HL-60 (cell line): Measurements from ENCODE around the gene WDR59.

Experiments used
- POLR2AphosphoS5 ChIP-seq: IDR thresholded peaks from 2 replicates; pipeline ENCODE4 v1.6.1; 2012; ENCODE audit warnings: low read depth
- TF ChIP-seq, protein P1 (sequence below): IDR thresholded peaks from one replicate; pipeline ENCODE4 v1.5.1; 2011; ENCODE audit warnings: low read length, control low read depth, inconsistent platforms; ENCODE audit not compliant: insufficient read depth

- no peak for TF ChIP-seq POLR2AphosphoS5
- TF ChIP-seq, protein P1, sequence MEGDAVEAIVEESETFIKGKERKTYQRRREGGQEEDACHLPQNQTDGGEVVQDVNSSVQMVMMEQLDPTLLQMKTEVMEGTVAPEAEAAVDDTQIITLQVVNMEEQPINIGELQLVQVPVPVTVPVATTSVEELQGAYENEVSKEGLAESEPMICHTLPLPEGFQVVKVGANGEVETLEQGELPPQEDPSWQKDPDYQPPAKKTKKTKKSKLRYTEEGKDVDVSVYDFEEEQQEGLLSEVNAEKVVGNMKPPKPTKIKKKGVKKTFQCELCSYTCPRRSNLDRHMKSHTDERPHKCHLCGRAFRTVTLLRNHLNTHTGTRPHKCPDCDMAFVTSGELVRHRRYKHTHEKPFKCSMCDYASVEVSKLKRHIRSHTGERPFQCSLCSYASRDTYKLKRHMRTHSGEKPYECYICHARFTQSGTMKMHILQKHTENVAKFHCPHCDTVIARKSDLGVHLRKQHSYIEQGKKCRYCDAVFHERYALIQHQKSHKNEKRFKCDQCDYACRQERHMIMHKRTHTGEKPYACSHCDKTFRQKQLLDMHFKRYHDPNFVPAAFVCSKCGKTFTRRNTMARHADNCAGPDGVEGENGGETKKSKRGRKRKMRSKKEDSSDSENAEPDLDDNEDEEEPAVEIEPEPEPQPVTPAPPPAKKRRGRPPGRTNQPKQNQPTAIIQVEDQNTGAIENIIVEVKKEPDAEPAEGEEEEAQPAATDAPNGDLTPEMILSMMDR = no peak
Observed at GRCh38 chr16:75017670-75018525, 33.0 kb upstream of the WDR59 start.
